ENCODE data around the gene MEF2B.

MEF2B gene

DNA sequence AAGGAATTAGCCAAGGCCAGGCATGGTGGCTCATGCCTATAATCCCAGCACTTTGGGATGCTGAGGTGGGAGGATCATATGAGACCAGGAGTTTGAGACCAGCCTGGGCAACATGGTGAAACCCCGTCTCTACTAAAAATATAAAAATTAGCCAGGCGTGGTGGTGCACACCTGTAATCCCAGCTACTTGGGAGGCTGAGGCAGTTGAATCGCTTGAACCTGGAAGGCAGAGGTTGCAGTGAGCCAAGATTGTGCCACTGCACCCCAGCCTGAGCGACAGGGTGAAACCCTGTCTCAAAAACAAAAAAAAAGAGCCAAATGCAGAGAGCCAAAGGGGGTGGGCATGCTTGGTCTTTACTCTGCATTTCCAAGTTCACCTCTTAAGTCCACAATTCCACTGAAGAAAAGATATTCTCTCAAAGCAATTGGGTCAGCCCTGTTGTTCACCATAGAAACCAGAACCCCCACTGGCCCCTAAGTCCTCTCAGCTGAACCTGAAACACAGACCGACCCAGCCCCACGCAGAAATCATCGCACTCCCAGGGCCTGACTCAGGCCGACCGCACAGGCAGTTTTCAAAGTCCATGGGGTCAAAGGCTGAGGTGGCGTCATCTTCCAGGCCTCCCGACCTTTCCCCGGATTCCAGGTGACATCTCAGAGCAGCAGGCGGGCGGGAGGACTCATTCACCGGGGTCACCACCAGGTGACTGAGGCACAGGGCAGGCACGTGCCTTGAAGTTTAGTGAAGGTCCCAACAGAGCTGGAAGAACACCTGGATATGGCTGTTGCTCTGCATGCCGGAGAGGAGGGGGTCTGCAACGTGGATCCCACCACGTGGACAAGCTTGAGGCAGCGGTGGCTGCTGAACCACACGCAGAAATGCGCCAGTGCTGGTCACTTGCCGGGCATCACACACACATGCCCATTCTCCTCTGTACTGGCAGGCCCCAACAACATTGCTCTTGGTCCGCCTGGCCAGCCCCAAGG, 73.1 kb downstream of the MEF2B start:
- DNase-seq: no peak

- no peak for DNase-seq
These were observed 74.4 kb downstream of the MEF2B start for GRCh38 chr19:19095691-19096090.
